Activated CD4-positive, CD25-positive, alpha-beta regulatory T cell treated with anti-CD3 and anti-CD28 coated beads, Interleukin-2, amount 50 U/mL, for 72 hours (primary cell): ENCODE results near the gene TREX2.

Experiments
- DNase-seq: peaks from one replicate; pipeline ENCODE4 v3.0.0; 2021

The TREX2 gene

GRCh38 chrX:153433161-153433680, 12.6 kb downstream of the TREX2 start:
- DNase-seq: no peak

DNA sequence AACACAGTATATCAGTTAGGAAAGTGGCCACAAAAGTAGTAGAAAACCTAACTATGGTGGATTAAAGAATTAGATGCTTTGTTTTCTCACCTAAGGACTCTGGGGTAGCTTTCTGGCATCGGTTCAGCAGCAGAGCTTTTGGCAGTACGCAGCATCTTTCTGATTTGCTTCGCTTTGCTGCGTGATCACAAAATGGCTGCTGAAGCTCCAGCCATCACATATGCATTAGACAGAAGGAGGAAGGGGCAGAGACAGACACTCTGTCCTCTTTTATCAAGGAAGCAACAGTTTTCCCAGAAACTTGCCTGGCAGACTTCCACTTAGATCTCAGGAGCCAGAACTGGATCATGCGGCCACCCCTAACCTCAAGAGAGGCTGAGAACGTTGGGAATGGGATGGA, 15.1 kb downstream of the TREX2 start:
- no peak for DNase-seq

- DNase-seq: no peak
Measured at GRCh38 chrX:153426204-153426603, 19.7 kb downstream of the TREX2 start.

DNA sequence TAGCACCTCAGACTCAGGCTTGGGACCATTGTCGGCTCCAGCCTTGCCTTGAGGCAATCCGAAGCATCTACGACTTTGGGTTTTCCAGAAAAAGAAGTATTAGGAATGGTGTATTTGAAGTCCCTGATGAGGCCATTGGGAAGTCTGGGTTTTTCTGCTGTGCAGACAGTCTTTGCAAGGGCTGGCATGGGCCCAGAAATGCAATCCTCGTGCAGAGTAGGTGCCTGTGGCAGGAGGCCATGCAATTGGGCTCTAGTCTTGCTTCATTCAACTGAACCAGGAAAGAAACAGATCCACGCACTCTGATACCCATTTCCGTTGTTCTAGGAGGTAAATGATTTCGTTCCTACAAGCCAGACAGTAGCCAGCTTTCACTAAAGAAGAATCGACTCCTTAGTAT, 22.2 kb downstream of the TREX2 start:
- no peak for DNase-seq

DNA sequence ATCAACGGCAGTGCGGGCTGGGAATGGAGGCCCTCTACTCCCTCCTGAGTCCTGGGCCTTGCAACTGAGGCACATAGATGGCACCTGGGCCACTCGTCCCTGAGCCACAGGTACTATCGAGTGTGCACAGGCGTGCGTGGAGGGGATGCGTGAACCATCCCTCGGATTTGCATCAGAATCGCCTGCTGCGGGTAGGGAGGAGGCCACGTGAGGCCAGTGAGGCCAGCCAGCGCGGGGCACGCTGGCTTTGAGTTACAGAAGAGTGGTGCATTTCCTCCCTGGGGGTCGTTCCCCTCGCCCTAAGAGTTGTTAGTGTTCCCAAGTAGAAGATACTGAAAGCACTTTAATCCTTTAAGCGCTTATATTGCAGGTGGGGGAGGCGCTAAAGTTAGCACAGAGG, 24.0 kb downstream of the TREX2 start:
- DNase-seq: no peak

DNA sequence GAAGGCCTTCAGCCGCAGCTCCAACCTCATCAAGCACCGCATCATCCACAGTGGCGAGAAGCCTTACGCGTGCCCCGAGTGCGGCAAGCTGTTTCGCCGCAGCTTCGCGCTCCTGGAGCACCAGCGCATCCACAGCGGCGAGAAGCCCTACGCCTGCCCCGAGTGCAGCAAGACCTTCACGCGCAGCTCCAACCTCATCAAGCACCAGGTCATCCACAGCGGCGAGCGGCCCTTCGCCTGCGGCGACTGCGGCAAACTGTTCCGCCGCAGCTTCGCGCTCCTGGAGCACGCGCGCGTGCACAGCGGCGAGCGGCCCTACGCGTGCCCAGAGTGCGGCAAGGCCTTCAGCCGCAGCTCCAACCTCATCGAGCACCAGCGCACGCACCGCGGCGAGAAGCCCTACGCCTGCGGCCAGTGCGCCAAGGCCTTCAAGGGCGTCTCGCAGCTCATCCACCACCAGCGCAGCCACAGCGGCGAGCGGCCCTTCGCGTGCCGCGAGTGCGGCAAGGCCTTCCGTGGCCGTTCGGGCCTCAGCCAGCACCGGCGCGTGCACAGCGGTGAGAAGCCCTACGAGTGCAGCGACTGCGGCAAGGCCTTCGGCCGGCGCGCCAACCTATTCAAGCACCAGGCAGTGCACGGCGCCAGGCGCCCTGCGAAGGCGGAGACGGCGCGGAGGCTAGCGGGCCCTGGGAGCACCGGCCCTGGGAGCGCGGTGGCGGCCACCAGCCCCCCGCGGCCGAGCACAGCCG, 24.8 kb downstream of the TREX2 start:
- no peak for DNase-seq

GRCh38 chrX:153417637-153418036, 28.2 kb downstream of the TREX2 start:
- DNase-seq: no peak

DNA sequence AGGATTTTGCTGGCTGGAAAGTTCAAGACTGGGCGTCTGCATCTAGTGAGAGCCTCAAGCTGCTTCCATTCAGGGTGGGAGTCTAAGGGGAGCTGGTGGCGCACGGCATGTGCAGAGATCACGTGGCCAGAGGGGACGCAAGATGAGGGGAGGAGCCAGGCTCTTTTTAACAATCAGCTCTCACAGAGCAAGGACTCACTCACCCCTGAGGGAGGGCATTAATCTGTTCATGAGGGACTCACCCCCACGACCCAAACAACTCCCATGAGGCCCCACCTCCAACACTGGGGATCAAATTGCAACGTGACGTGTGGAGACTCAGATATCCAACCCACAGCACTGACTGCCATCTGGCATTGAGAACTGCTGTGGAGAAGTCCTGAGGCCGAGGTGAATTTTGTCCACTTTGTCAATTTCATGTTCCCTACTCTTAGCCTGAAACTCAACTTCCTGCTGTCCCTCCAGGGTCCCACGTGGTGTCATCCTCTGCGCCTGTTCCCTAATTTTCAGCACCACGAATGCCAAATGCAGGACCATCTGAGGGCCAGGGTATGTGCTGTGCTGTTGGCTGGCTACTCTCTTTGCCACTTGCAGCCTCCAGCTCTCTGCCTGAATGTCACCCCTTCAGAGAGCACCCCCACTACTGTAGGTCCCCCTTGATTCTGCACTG, 28.9 kb downstream of the TREX2 start:
- no peak for DNase-seq

GRCh38 chrX:153414856-153415510, 30.9 kb downstream of the TREX2 start:
- no peak for DNase-seq

DNA sequence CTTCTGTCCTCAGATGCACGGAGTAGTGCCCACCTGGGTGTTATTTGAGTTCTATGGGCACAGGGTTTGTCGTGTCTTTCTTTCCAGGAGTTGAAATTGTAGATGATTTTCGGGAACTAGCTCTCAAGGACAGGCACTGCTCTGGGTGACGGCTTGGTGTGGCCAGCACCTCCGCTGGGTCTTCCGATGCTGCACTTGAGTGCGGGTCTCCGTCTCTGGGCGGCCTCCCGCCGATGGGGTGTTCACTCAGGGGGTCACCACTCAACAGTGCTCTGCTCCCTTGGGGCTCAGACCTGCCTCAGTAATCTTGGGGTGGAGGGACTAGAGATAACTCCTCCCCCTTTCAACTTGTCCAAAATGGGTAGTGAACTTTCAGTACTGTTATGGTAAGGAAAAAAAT, 32.1 kb downstream of the TREX2 start:
- no peak for DNase-seq

DNA sequence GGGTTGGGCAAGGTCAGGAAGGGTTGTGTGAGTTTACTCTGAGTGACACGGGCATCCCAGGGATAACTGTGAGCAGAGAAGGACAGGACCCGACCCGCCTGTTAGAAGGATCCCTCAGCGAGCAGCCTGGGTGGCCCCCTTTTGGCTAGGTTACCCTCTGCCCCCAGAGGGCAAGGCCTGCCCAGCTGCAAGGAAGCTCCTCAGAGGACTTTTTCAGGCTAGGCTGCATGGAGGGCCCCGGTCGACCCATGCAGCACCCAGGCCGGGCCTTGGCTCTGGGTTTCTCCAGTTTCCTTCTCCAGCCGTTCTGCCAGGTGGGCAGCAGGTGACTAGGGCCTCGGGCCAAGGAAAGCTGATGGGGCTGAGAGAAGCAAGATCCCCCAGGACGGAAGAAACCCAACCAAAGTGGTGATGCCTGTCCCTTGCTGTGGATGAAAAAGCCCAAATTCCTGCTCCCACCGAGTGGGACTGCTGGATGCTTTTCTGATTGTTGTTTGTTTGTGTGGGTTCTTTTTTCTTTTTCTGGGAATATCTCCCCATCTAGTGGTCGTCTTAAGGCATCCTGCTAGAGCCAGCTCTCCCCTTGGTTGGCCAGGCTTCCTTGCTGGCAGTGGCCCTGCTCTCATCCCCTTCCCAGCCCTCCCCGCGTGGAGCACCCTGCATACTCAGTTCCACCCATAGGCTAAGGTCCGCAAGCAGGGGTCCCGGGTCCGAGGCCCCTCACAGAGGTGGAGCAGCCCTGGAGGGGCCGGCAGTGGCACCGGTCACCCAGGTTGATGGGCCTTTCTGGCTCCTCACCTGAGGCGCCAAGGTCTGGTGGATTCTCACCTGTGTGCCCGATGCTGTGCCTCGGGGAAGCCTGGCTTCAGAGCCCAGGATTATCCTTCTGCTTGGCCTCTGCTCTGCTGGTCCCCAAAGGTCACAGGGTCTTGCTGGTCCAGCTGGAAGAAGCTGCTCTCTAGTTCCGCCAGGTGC, 32.8 kb downstream of the TREX2 start:
- DNase-seq: no peak

DNA sequence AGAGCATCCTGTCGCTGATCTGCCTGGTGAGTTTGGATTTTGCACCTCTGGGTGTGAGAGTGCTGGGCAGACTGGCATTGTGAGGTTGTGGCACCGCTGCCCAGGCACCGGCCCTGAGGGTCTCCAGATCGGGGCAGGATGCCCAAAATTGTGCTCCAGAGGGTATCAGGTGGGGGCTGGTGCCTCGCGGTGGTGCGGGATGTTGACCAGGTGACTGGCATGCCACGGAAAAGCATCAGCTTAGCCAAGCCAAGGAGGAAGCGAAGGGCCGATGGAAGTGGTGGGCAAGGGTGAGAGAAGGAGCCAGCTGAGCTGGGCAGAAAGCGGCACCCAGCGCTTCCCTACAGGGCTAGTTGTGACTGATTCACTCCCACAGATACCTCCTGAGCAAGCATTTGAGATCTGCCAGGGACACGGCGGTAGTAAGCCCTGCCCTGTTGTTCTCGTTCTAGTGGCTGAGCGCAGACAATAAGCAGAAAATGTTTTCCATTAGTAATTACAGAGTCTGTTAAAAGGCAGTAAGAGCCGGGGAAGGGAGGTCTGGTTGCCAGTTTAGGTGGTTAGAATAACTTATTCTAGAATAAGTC, 33.8 kb downstream of the TREX2 start:
- no peak for DNase-seq

DNA sequence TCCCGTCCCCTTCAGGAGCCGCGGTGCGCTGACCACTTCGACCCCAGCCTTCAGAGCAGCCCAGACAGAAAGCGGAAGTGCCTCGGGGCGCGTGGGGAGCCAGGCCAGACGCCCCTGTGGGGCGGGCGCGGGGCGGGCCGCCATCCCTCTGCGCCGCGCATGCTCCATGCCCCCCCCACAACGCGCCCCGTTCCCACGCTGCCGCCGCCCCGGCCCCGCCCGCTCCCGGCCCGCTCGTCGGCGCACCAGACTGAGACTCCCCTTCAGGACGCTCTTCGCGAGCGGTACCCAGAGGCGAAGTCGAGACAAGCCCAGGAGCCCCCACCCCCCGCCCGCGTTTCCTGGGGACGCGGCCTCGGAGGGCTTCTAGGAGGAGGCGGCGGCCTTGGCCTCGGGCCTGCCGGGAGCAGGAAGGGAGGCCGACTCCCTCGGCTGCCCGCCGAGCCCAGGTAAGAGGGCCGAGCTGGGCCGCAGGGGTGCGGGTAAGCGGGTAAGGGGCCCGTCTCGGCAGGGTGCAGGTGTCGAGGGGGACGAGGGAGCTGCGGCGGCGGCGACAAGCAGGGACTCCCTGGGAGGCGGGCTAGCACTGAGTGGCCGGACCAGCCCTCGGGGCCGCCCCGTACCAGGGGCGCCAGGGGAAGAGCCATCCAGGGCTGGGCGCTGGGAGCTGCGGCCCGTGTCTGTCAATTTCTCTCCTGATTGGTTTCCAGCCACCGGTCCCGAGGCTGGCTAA, 34.4 kb downstream of the TREX2 start, which contains the start of gene ZFP92:
Gene ZFP92, plus strand, starts transcription at position 218 of the 733 bp plus-strand sequence. CDS start 6,851 bp downstream, outside the sequence.
- peak; percentile 47 for DNase-seq

DNA sequence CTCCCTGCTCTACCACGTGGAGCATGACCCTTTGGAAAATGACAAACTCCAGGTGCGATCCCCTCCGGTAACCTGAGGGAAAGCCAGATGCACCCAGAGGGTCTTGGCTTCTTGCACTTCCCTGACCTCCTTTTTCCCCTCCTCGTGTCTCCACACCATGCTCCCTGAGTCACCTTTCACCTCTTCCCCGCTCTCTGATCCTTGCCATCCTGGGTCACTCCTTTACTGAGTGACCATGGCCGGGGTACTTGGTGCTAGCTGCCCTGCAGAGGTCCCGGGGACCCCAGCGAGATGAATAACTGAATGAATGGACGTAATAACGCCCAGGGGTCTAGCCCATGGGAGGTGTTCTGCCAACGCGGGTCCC, 35.0 kb downstream of the TREX2 start:
- DNase-seq: no peak

DNA sequence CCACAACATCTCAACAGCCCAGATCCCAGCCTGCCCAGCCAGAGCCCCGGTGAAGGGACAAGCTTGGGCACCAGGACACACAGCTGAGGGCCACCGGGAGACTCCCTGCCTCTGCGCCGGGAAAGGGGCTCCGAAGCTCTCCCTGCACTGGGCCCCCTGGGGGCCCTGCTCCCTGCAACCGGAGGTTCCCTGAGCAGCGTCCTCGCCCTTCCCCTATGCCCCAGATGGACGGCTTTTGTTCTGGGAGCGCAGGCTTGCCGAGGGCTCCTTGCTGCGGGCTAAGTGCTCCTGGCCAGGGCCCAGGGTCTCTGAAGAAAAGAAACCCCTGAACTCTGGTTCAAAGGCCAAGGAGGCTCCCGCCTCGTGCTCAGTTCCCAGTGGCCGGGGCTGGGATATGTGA, 35.5 kb downstream of the TREX2 start:
- DNase-seq: no peak

GRCh38 chrX:153409414-153410101, 36.3 kb downstream of the TREX2 start:
- DNase-seq: no peak

DNA sequence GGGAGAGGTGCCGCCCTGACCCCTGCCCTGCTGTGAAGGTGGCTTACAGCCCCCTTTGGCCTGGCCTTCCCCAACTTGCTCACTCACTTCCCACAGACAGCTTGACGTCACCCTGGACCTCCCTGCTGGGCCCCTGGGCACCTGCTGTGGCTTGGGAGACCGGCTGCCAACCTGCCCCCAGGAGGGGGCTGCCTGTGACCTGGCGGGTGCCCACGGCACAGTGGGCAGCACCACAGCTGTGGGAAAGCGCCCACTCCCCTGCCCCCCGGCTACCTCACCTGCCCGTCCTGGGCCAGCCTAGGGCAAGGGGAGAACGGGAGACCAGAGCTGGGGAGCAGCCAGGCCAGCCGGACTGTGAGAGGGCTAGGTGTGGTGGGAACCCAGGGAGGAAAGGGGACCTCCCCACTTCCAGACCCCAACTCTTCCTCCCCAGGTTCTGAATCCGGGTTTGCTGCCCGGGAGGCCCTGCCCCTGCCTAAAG, 36.9 kb downstream of the TREX2 start:
- DNase-seq: no peak

GRCh38 chrX:153408221-153408721, 37.6 kb downstream of the TREX2 start:
- no peak for DNase-seq

DNA sequence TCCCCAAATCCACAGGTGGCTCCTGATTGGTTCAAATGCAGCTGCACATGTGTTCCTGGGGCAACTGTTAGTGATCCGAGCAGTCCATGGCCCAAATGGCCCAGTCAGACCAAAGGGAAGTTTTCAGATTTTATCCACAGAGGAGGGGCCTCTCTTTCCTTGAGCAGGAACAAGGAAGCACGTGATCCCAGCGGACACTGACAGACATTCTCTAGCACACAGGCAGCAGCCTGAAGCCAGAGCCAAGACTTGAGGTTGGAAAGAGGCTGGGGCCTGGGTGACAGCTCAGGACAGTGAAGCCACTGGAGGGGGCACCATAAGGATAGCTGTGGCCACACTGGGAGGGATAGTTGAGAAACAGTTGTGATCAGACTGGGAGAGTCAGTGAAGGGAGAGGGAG, 38.1 kb downstream of the TREX2 start:
- DNase-seq: no peak

DNA sequence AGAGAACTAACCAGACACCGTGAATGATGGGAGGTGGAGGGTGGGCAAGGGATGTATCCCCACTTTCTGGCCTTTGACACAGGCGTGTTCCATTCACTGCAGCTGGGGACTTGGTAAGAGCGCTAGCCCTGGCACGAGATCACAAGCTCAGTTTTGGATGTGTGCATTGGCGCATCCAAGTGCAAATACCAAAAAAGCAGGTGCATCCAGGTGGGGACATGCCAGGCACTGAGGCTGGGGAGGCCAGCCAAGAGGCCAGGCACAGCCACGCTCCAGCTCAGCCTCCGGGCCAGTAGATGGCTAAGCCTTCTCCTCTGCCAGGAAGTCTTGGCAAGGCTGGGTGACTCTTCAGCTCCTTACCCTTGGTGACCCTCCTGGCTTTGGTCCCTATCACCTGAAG, 39.0 kb downstream of the TREX2 start:
- no peak for DNase-seq

DNA sequence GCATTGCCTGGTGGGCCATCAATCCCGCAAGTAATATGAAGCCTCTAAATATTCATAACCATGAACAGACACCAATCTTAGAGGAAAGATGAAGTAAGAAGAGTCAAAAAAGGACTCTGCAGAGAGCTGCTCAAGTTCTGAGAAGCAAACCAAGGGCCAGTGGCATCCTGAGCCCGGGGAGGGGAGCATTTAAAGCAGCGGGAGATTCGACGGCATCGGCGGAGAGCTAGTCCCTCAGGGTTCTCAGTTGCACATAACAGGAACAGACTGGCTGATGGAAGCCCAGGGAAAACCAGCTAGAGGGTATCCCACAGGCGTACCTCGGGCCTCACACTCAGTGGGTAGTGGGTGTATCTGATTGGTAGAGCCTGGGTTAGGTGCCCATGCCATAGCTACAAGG, 39.8 kb downstream of the TREX2 start:
- DNase-seq: no peak
